ENCODE results near the gene EPC1. TPM values are rescaled to one million over a fixed set of nuclear protein-coding genes. Genes with fewer than 3 reads are reported as not detected.

Gene EPC1
- total and polyA plus RNA-seq, 2 of the 8 experiments (the other 6 are each of a cell fraction or from before 2014, with no cell fraction given) = 23.7 to 42.3 TPM

GRCh38 chr10:32333849-32334248, 13.1 kb downstream of the EPC1 start (continued):
- TF ChIP-seq EZH2 (IDR thresholded peaks at IDR 0.05; ENCODE audit: low read depth, low read length, severe bottlenecking) = no peak

All from H1 (cell line).